Measurements from ENCODE around the gene HCFC1. TPM values are rescaled to one million over a fixed set of nuclear protein-coding genes. Genes with fewer than 3 reads are reported as not detected.

The HCFC1 gene
- total RNA-seq, 1 donor from 2014 or later, result 74.6 TPM

DNA sequence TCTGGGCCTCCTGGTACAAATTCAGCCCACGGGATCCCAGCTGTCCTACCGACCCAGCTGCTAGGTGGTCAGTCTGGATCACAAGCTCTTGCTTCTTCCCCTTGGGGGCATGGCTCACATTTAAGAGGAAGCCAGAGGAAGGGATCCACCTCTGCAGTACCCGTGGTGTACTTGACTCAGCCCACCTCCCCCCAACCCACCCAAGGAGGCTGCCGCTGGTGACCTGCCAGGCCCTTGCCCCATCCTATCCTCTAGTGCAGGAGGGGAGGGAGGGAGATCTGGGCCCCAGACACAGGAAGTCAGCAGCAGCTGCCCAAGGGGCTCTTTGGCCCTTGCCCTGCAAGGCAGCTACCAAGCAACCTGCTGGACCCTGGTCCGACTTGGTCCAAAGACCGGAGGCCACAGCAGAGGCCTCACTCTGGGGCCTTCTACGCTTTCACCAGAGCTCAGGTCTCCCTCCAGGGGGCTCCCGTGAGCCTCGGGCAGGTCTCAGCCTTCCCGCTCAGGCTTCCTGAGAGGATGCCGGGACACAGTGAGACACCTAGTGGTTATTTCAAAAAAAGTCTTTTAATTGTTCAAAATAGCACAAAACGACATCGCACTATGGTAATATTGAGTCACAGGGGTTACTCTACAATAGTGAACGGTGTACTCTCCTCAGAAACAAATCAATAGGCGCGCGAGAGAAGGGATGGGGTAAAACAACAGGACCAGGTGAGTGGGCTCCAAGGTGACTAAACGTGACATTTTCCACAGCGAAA lies 24.4 kb downstream of the HCFC1 start:
- H3K4me1 Mint-ChIP-seq (ENCODE audit: unreplicated experiment), result peaks cover 11% of the 10 kb centered on the region
- peaks cover 7% of the 10 kb centered on the region for H3K36me3 Mint-ChIP-seq (ENCODE audit: low read depth, unreplicated experiment)
- TF ChIP-seq, protein P1, sequence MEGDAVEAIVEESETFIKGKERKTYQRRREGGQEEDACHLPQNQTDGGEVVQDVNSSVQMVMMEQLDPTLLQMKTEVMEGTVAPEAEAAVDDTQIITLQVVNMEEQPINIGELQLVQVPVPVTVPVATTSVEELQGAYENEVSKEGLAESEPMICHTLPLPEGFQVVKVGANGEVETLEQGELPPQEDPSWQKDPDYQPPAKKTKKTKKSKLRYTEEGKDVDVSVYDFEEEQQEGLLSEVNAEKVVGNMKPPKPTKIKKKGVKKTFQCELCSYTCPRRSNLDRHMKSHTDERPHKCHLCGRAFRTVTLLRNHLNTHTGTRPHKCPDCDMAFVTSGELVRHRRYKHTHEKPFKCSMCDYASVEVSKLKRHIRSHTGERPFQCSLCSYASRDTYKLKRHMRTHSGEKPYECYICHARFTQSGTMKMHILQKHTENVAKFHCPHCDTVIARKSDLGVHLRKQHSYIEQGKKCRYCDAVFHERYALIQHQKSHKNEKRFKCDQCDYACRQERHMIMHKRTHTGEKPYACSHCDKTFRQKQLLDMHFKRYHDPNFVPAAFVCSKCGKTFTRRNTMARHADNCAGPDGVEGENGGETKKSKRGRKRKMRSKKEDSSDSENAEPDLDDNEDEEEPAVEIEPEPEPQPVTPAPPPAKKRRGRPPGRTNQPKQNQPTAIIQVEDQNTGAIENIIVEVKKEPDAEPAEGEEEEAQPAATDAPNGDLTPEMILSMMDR (IDR thresholded peaks at IDR 0.05; ENCODE audit: unreplicated experiment), result peak; percentile 66
- no peaks in the 10 kb centered on the region for H3K9me3 Mint-ChIP-seq (ENCODE audit: unreplicated experiment)
- peak overlapping the region; percentile 48 for H3K4me3 Mint-ChIP-seq (ENCODE audit: unreplicated experiment)
- peak overlapping the region; percentile 90 for H3K27ac Mint-ChIP-seq (ENCODE audit: unreplicated experiment)
- H3K27me3 Mint-ChIP-seq (ENCODE audit: unreplicated experiment), result peaks cover 5% of the 10 kb centered on the region
- peak; percentile 81 for DNase-seq (ENCODE audit: low spot score)

DNA sequence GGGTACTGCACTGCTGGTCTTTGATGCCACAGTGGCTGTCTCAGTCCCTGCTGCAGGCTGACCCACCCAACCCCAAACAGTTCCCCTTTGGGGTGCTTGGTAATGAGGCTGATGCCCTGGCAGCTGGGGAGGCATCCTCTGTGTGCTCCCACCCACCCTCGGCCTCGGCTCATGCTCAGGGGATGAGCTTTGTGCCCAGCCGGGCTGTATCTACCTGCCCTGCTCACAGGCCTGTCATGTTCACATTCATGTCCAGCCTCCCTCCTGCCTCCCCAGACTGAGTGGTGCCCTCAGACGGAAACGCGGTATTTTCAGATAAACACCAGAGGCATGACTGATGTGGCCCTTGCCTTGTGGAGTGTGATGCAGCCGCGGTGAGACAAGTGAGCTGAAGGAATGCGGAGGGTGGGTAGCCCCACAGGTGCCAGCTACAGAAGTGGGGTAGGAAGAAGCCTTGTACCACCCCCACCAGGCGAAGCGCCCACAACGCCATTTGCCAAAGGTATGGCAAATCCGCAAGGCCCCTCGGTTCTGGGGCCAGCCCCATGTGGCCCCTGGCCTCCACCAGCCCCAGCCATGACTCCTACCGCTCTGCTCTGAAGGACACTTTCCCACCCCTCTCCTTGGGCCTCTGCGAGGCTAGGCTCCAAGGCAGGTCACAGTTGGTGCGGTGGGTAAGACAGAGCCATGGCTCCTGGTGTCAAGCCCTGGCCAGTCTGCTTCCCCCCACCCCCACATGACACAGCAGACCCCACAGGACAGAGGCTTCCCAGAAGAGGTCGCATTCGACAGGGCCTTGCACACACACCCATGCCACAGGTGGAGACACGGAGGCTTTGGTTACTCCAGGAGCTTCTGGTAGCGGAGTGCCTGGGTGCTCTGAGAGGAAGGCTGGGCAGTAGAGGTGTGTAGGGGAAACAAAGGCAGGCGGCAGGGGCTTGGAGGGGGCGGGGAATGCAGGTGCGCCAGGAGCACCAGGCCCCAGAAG lies 25.4 kb downstream of the HCFC1 start:
- Mint-ChIP-seq H3K9me3 (ENCODE audit: unreplicated experiment) (no peaks in the 10 kb centered on the region), H3K36me3 (ENCODE audit: low read depth, unreplicated experiment) (peaks cover 7% of the 10 kb centered on the region), H3K27me3 (ENCODE audit: unreplicated experiment) (peaks cover 5% of the 10 kb centered on the region), H3K4me1 (ENCODE audit: unreplicated experiment) (peaks cover 13% of the 10 kb centered on the region), H3K27ac (ENCODE audit: unreplicated experiment) (no peak overlapping the region), H3K4me3 (ENCODE audit: unreplicated experiment) (no peak overlapping the region)
- no peak for DNase-seq (ENCODE audit: low spot score)
- TF ChIP-seq, protein P1 (IDR thresholded peaks at IDR 0.05; ENCODE audit: unreplicated experiment), result no peak

DNA sequence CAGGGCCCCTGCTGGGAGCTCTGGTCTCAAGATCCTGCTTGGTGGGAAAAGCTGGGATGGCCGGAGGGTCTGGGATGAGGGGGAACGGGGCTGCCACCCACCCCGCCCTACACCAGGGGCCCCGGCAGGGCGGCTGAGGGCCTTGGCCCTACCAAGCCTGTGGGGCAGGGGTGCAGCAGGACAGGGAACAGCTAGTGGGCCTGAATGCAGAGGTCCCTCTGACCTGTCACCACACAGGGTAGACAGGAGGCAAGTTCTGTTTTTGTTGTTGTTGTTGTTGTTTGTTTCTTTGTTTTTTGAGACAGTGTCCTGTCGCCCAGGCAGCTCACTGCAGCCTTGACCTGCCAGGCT lies 26.8 kb downstream of the HCFC1 start:
- Mint-ChIP-seq H3K4me1 (ENCODE audit: unreplicated experiment) (peaks cover 11% of the 10 kb centered on the region), H3K4me3 (ENCODE audit: unreplicated experiment) (no peak overlapping the region), H3K36me3 (ENCODE audit: low read depth, unreplicated experiment) (peaks cover 4% of the 10 kb centered on the region), H3K27ac (ENCODE audit: unreplicated experiment) (no peak overlapping the region), H3K9me3 (ENCODE audit: unreplicated experiment) (no peaks in the 10 kb centered on the region), H3K27me3 (ENCODE audit: unreplicated experiment) (peaks cover under 1% of the 10 kb centered on the region)
- DNase-seq (ENCODE audit: low spot score), result no peak
- TF ChIP-seq, protein P1 (IDR thresholded peaks at IDR 0.05; ENCODE audit: unreplicated experiment), result no peak

DNA sequence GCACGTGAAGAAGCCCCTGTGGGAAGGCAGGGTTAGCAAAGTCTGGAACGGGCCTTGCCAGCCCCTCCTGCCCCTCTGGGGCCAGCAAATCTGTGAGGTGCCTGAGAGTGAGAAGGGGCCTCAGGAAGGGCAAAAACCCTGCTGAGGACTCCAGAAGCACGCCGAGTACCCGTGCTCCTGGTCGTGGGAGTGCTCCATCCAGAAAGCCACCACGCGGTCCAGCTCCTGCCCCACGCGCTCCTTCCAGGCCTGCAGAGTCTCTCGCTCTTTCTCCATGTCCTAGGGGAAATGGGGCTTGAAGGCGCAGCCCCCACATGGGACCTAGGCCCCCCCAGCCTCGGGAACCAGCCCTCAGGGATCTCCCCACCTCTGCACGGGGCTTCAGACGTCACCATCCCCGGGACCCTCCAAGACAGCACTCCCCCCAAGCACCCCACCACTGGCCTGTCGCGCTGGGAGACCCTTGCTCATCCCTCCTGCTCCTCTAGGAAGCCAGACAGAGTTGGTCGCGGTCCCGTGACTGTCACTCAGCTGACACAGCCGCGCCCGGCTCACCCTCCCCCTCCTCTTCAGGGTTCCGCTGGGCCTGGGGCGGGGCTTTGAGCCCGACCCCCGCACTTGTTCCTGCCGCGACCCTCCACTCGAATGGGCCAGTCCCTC lies 27.3 kb downstream of the HCFC1 start, which contains the start of gene RENBP:
Gene RENBP, minus strand, starts transcription at position 504 of the 660 bp plus-strand sequence. Its CDS starts 33 bp downstream, at position 471.
- peaks cover 2% of the 10 kb centered on the region for H3K27me3 Mint-ChIP-seq (ENCODE audit: unreplicated experiment)
- no peak for DNase-seq (ENCODE audit: low spot score)
- TF ChIP-seq, protein P1 (IDR thresholded peaks at IDR 0.05; ENCODE audit: unreplicated experiment), result no peak
- peaks cover 4% of the 10 kb centered on the region for H3K36me3 Mint-ChIP-seq (ENCODE audit: low read depth, unreplicated experiment)
- peaks cover 11% of the 10 kb centered on the region for H3K4me1 Mint-ChIP-seq (ENCODE audit: unreplicated experiment)
- H3K9me3 Mint-ChIP-seq (ENCODE audit: unreplicated experiment), result no peaks in the 10 kb centered on the region
- peak within 1 kb of the TSS; percentile 51 for H3K4me3 Mint-ChIP-seq (ENCODE audit: unreplicated experiment)
- H3K27ac Mint-ChIP-seq (ENCODE audit: unreplicated experiment), result no peak within 1 kb of the TSS
